ENCODE data around the gene P4HB.

GRCh38 chr17:81866440-81867169, 6.3 kb upstream of the P4HB start:
- TF ChIP-seq, protein P1, sequence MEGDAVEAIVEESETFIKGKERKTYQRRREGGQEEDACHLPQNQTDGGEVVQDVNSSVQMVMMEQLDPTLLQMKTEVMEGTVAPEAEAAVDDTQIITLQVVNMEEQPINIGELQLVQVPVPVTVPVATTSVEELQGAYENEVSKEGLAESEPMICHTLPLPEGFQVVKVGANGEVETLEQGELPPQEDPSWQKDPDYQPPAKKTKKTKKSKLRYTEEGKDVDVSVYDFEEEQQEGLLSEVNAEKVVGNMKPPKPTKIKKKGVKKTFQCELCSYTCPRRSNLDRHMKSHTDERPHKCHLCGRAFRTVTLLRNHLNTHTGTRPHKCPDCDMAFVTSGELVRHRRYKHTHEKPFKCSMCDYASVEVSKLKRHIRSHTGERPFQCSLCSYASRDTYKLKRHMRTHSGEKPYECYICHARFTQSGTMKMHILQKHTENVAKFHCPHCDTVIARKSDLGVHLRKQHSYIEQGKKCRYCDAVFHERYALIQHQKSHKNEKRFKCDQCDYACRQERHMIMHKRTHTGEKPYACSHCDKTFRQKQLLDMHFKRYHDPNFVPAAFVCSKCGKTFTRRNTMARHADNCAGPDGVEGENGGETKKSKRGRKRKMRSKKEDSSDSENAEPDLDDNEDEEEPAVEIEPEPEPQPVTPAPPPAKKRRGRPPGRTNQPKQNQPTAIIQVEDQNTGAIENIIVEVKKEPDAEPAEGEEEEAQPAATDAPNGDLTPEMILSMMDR (IDR thresholded peaks at IDR 0.05): no peak
- no peak for TF ChIP-seq POLR2A (IDR thresholded peaks at IDR 0.05)
